ENCODE results near the gene ZNF783.

Gene ZNF783

GRCh38 chr7:149257146-149257545 lies 4.8 kb upstream of the ZNF783 start:
- Histone ChIP-seq H3K9me2 (replicated peaks; ENCODE audit: insufficient read depth, low read length) (no peaks in the 10 kb centered on the region), H3K9me3 (replicated peaks; ENCODE audit: insufficient read depth, low read length) (no peaks in the 10 kb centered on the region), H3K79me2 (ENCODE audit: low read length) (no peaks in the 10 kb centered on the region), H3K27me3 (replicated peaks; ENCODE audit: insufficient read depth, low read length) (no peaks in the 10 kb centered on the region), H2AFZ (ENCODE audit: low read length) (no peak overlapping the region), H3K4me1 (ENCODE audit: low read length) (peaks cover 9% of the 10 kb centered on the region; the same call in 1 of the 2 replicates), H3K27ac (ENCODE audit: low read length) (no peak overlapping the region), H3F3A (ENCODE audit: insufficient read depth, low read length) (peaks cover 10% of the 10 kb centered on the region), H3K4me2 (ENCODE audit: low read depth, low read length) (no peak overlapping the region), H3K36me3 (replicated peaks; ENCODE audit: insufficient read depth, low read length) (no peaks in the 10 kb centered on the region; the same call in 1 of the 2 replicates), H4K20me1 (ENCODE audit: insufficient read depth, low read length) (no peaks in the 10 kb centered on the region), H3K9ac (ENCODE audit: low read length) (no peak overlapping the region), H3K4me3 (ENCODE audit: low read length) (no peak overlapping the region)
- TF ChIP-seq EZH2phosphoT487 (IDR thresholded peaks at IDR 0.05; ENCODE audit: low read length) = no peak
- TF ChIP-seq, protein P1, sequence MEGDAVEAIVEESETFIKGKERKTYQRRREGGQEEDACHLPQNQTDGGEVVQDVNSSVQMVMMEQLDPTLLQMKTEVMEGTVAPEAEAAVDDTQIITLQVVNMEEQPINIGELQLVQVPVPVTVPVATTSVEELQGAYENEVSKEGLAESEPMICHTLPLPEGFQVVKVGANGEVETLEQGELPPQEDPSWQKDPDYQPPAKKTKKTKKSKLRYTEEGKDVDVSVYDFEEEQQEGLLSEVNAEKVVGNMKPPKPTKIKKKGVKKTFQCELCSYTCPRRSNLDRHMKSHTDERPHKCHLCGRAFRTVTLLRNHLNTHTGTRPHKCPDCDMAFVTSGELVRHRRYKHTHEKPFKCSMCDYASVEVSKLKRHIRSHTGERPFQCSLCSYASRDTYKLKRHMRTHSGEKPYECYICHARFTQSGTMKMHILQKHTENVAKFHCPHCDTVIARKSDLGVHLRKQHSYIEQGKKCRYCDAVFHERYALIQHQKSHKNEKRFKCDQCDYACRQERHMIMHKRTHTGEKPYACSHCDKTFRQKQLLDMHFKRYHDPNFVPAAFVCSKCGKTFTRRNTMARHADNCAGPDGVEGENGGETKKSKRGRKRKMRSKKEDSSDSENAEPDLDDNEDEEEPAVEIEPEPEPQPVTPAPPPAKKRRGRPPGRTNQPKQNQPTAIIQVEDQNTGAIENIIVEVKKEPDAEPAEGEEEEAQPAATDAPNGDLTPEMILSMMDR (IDR thresholded peaks at IDR 0.05; ENCODE audit: low read length) = no peak
- TF ChIP-seq EZH2 (optimal IDR thresholded peaks at IDR 0.05; ENCODE audit: low read depth, low read length) = no peak
- no peak for DNase-seq

DNA sequence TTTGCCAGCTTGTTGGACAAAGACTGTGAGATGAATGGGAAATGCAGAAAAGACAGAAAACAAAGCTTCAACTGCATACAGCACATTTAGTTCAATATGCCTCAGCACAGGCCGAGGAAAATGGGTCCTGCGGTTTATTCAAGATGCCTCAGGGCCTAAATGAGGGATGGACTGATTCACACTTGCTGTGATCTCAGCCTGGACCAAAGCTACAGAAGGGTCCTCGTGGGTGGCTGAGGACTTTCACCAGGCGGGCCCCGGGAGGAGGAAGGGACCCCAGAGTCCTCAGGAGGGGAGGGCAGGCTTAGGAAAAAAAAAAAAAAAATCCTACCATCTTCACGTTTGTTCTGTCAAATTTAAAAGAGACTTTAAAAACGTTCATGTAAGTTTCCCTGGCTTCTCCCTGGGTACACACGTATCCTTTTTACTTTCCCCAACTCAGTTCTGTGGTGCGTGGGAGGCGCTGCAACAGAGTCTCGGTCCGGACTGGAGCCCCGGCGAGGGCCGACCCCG lies 624 bp upstream of the ZNF783 start:
- no peak for TF ChIP-seq EZH2phosphoT487 (IDR thresholded peaks at IDR 0.05; ENCODE audit: low read length)
- TF ChIP-seq, protein P1 (IDR thresholded peaks at IDR 0.05; ENCODE audit: low read length) = no peak
- TF ChIP-seq EZH2 (optimal IDR thresholded peaks at IDR 0.05; ENCODE audit: low read depth, low read length) = no peak

GRCh38 chr7:149266451-149266850 lies 4.5 kb downstream of the ZNF783 start:
- peaks cover 4% of the 10 kb centered on the region for H3K79me2 ChIP-seq (ENCODE audit: low read length)
- peaks cover 13% of the 10 kb centered on the region for H3F3A ChIP-seq (ENCODE audit: insufficient read depth, low read length)
- TF ChIP-seq, protein P1 (IDR thresholded peaks at IDR 0.05; ENCODE audit: low read length) = no peak
- TF ChIP-seq EZH2phosphoT487 (IDR thresholded peaks at IDR 0.05; ENCODE audit: low read length) (no peak), EZH2 (optimal IDR thresholded peaks at IDR 0.05; ENCODE audit: low read depth, low read length) (no peak)

More for the DNA sequence above, 624 bp upstream of the ZNF783 start:
- H3K9me2 ChIP-seq (replicated peaks; ENCODE audit: insufficient read depth, low read length) = no peaks in the 10 kb centered on the region
- H3F3A ChIP-seq (ENCODE audit: insufficient read depth, low read length) = peaks cover 13% of the 10 kb centered on the region
- H3K4me1 ChIP-seq (ENCODE audit: low read length) = peaks cover 15% of the 10 kb centered on the region
- H3K4me3 ChIP-seq (ENCODE audit: low read length) = peak overlapping the region; percentile 65
- H3K79me2 ChIP-seq (ENCODE audit: low read length) = peaks cover 4% of the 10 kb centered on the region
- peak; percentile 32 for DNase-seq
- no peaks in the 10 kb centered on the region for H3K36me3 ChIP-seq (replicated peaks; ENCODE audit: insufficient read depth, low read length)
- no peaks in the 10 kb centered on the region for H4K20me1 ChIP-seq (ENCODE audit: insufficient read depth, low read length)
- peak overlapping the region; percentile 39; the same call in 1 of the 2 replicates for H3K27ac ChIP-seq (ENCODE audit: low read length)
- H3K9ac ChIP-seq (ENCODE audit: low read length) = peak overlapping the region; percentile 68
- peak overlapping the region; percentile 99 for H2AFZ ChIP-seq (ENCODE audit: low read length)
- H3K9me3 ChIP-seq (replicated peaks; ENCODE audit: insufficient read depth, low read length) = no peaks in the 10 kb centered on the region
- no peaks in the 10 kb centered on the region for H3K27me3 ChIP-seq (replicated peaks; ENCODE audit: insufficient read depth, low read length)
- peak overlapping the region; percentile 97 for H3K4me2 ChIP-seq (ENCODE audit: low read depth, low read length)

More at GRCh38 chr7:149266451-149266850, 4.5 kb downstream of the ZNF783 start:
- H3K4me2 ChIP-seq (ENCODE audit: low read depth, low read length) = no peak overlapping the region
- no peak overlapping the region for H2AFZ ChIP-seq (ENCODE audit: low read length)
- no peaks in the 10 kb centered on the region for H3K36me3 ChIP-seq (replicated peaks; ENCODE audit: insufficient read depth, low read length)
- H3K9ac ChIP-seq (ENCODE audit: low read length) = no peak overlapping the region
- no peaks in the 10 kb centered on the region for H3K9me2 ChIP-seq (replicated peaks; ENCODE audit: insufficient read depth, low read length)
- no peak overlapping the region for H3K4me3 ChIP-seq (ENCODE audit: low read length)
- H3K27me3 ChIP-seq (replicated peaks; ENCODE audit: insufficient read depth, low read length) = no peaks in the 10 kb centered on the region
- peaks cover 13% of the 10 kb centered on the region for H3K4me1 ChIP-seq (ENCODE audit: low read length)
- H4K20me1 ChIP-seq (ENCODE audit: insufficient read depth, low read length) = no peaks in the 10 kb centered on the region
- H3K27ac ChIP-seq (ENCODE audit: low read length) = no peak overlapping the region
- no peaks in the 10 kb centered on the region for H3K9me3 ChIP-seq (replicated peaks; ENCODE audit: insufficient read depth, low read length)
- DNase-seq = no peak
